HepG2 (cell line): ENCODE data around the gene DNM1L. TPM values are rescaled to one million over a fixed set of nuclear protein-coding genes. Genes with fewer than 3 reads are reported as not detected.
A peak's percentile ranks its signal among the peaks of the same experiment; 100 is the strongest.

Experiments used
- ARHGAP35 ChIP-seq: sonication (generic); formaldehyde crosslinking; IDR thresholded peaks from 2 replicates; pipeline ENCODE4 v1.9.0; 2022; ENCODE audit warnings: mild to moderate bottlenecking, inconsistent platforms, moderate library complexity, missing genetic modification reagents, borderline replicate concordance
- ATF7-NPFF ChIP-seq: sonication (generic); formaldehyde crosslinking; IDR thresholded peaks from 2 replicates; pipeline ENCODE4 v1.8.1; 2023; ENCODE audit warnings: mild to moderate bottlenecking, low read depth, missing genetic modification reagents, moderate library complexity
- BRD4 ChIP-seq: sonication (generic); formaldehyde crosslinking; IDR thresholded peaks from 2 replicates; pipeline ENCODE4 v1.4.0; 2020; ENCODE audit warnings: missing genetic modification reagents
- FOXK1 ChIP-seq: sonication (generic); formaldehyde crosslinking; IDR thresholded peaks from 2 replicates; pipeline ENCODE4 v1.4.0; 2020; ENCODE audit warnings: low read depth, missing genetic modification reagents, borderline replicate concordance
- HNF1A ChIP-seq, 2 experiments: sonication (generic) in 1 of 2; formaldehyde crosslinking in 1 of 2; IDR thresholded peaks; 2 replicates each; pipeline versions ENCODE4 v1.4.0 to v1.6.1; 2016 to 2020; ENCODE audit warnings: borderline replicate concordance in 1 of 2, low read depth in 1 of 2, mild to moderate bottlenecking in 1 of 2, missing genetic modification reagents in 1 of 2
- HNF1B ChIP-seq: sonication (generic); formaldehyde crosslinking; IDR thresholded peaks from 2 replicates; pipeline ENCODE4 v1.5.1; 2020; ENCODE audit warnings: mild to moderate bottlenecking, moderate library complexity, missing genetic modification reagents
- HNRNPUL1 ChIP-seq: fragments of 200-400 bp; formaldehyde crosslinking; IDR thresholded peaks from 2 replicates; pipeline ENCODE4 v1.6.1; 2017; ENCODE audit warnings: low read depth, mild to moderate bottlenecking, low read length, moderate library complexity
- MXD4 ChIP-seq: IDR thresholded peaks from 2 replicates; pipeline ENCODE4 v1.6.1; 2016; ENCODE audit warnings: mild to moderate bottlenecking, missing biosample characterization, missing genetic modification reagents
- NFKB2 ChIP-seq: sonication (generic); formaldehyde crosslinking; IDR thresholded peaks from 2 replicates; pipeline ENCODE4 v1.4.0; 2020; ENCODE audit warnings: missing genetic modification reagents, borderline replicate concordance
- RBFOX2 ChIP-seq: fragments of 200-400 bp; formaldehyde crosslinking; IDR thresholded peaks from 2 replicates; pipeline ENCODE4 v1.6.1; 2017; ENCODE audit warnings: low read depth, mild to moderate bottlenecking, low read length
- RNF219 ChIP-seq: sonication (generic); formaldehyde crosslinking; IDR thresholded peaks from 2 replicates; pipeline ENCODE4 v1.5.0; 2020; ENCODE audit warnings: mild to moderate bottlenecking, missing genetic modification reagents
- SMAD1 ChIP-seq: sonication (generic); formaldehyde crosslinking; IDR thresholded peaks from 2 replicates; pipeline ENCODE4 v1.4.0; 2020; ENCODE audit warnings: missing genetic modification reagents, low read depth, mild to moderate bottlenecking, borderline replicate concordance
- SOX13 ChIP-seq, 3 experiments: fragments of 450-650 bp in 1 of 3; sonication (generic) in 1 of 3; formaldehyde crosslinking in 1 of 3; IDR thresholded peaks in 2 of 3; conservative IDR thresholded peaks in 1 of 3; 2 replicates each; pipeline versions ENCODE4 v1.5.0 to v1.6.1; 2016 to 2020; ENCODE audit warnings: antibody characterized with exemption in 1 of 3, mild to moderate bottlenecking in 1 of 3, missing compliant biosample characterization in 1 of 3, missing genetic modification reagents in 1 of 3, moderate library complexity in 1 of 3
- TEAD3 ChIP-seq: optimal IDR thresholded peaks from 2 replicates; pipeline ENCODE3; 2016; ENCODE audit warnings: borderline replicate concordance
- YEATS4 ChIP-seq: sonication (generic); formaldehyde crosslinking; IDR thresholded peaks from 2 replicates; pipeline ENCODE4 v1.4.0; 2020; ENCODE audit warnings: missing genetic modification reagents, borderline replicate concordance
- ZNF121 ChIP-seq: sonication (generic); formaldehyde crosslinking; IDR thresholded peaks from 2 replicates; pipeline ENCODE4 v1.5.0; 2020; ENCODE audit warnings: mild to moderate bottlenecking, missing genetic modification reagents
- ZNF350 ChIP-seq: sonication (generic); formaldehyde crosslinking; IDR thresholded peaks from 2 replicates; pipeline ENCODE4 v1.4.0; 2020; ENCODE audit warnings: mild to moderate bottlenecking, low read depth, missing genetic modification reagents, borderline replicate concordance
- ZNF501 ChIP-seq: sonication (generic); formaldehyde crosslinking; IDR thresholded peaks from 2 replicates; pipeline ENCODE4 v1.5.1; 2020; ENCODE audit warnings: mild to moderate bottlenecking, moderate library complexity, missing genetic modification reagents
- ZNF550 ChIP-seq: sonication (generic); formaldehyde crosslinking; IDR thresholded peaks from 2 replicates; pipeline ENCODE4 v1.4.0; 2020; ENCODE audit warnings: mild to moderate bottlenecking, missing genetic modification reagents, borderline replicate concordance
- ZZZ3 ChIP-seq: sonication (generic); formaldehyde crosslinking; IDR thresholded peaks from 2 replicates; pipeline ENCODE4 v1.4.0; 2020; ENCODE audit warnings: missing genetic modification reagents, mild to moderate bottlenecking, borderline replicate concordance
- polyA plus RNA-seq, 8 experiments: library from polyadenylated mRNA; depleted of rRNA in 3 of 8; stranded (reverse) in 7 of 8; unstranded in 1 of 8; fragments of >200 nt; fragmentation: Illumina TruSeq in 4 of 8; extraction: Trizol in 4 of 8; gene quantifications; 2 replicates each; pipeline versions ENCODE4 v1.2.1 to v1.2.3, GENCODE V29; 2011 to 2016; ENCODE audit warnings: low read depth in 4 of 8, missing spikeins in 1 of 8, mixed read lengths in 1 of 8; ENCODE audit not compliant: insufficient read depth in 1 of 8
- total RNA-seq, 5 experiments: library from RNA; depleted of rRNA; stranded (reverse); fragments of >200 nt; fragmentation: Illumina TruSeq; extraction: Trizol; gene quantifications; 2 replicates each; pipeline ENCODE4 v1.2.3, GENCODE V29; 2016; ENCODE audit warnings: low read depth in 1 of 5

DNM1L gene
- total and polyA plus RNA-seq, 2 of the 13 experiments (the other 11 are each of a cell fraction or from before 2014, with no cell fraction given), result 35.9 to 65.8 TPM

DNA sequence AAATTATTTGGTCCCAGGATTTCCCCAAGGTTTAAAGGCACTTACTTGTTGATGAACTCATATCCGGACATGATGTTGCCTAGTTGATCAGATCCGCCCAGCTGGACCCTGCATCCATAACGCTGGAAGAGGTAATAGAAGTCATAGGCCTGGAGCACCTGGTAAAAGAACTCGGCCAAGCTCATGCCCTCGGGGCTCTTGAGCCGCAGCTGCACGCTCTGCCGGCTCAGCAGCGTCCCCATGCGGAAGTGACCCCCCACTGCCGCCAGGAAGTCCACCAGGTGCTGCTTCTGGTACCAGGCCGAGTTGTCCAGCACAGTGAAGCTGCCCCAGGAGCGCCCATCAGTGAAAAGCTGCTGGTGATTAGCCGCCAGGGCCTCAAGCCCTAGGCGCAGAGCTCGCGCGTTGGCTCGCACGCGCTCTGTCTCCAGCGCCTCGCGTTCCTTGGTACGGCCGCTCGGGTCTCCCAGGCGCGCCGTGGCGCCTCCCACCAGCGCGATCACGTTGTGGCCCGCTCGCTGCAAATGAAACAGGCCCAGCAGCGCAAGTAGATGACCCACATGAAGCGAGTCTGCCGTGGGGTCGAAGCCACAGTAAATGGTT, 76.1 kb downstream of the DNM1L start (continued):
- no peak for TF ChIP-seq SMAD1 (CRISPR knock-in tag)
- TF ChIP-seq RBFOX2, result peak; percentile 90
- TF ChIP-seq ZNF350 (CRISPR knock-in tag), result peak; percentile 62; the same call in 1 of the 2 replicates
- peak; percentile 85 for TF ChIP-seq ZNF501 (CRISPR knock-in tag)
- peak; percentile 32; the same call in 1 of the 2 replicates for TF ChIP-seq FOXK1
- no peak for TF ChIP-seq ZZZ3
- TF ChIP-seq RNF219 (CRISPR knock-in tag), result no peak
- TF ChIP-seq ATF7-NPFF (CRISPR knock-in tag), result no peak
- TF ChIP-seq ZNF121 (CRISPR knock-in tag), result peak; percentile 36; the same call in 1 of the 2 replicates
- peak; percentile 90; the same call in 1 of the 2 replicates for TF ChIP-seq ZNF550 (CRISPR knock-in tag)
- TF ChIP-seq ARHGAP35, result peak; percentile 43; the same call in 1 of the 2 replicates
- TF ChIP-seq HNRNPUL1, result 0 out of 2 replicates have a peak, but pooled peaks have one; percentile 22
- no peak for TF ChIP-seq HNF1A (IDR thresholded peaks at IDR 0.05; ENCODE audit: low read depth)
- TF ChIP-seq HNF1A (CRISPR knock-in tag; IDR thresholded peaks at IDR 0.05; ENCODE audit: borderline replicate concordance), result 0 out of 2 replicates have a peak, but pooled peaks have one; percentile 47
- no peak for TF ChIP-seq YEATS4 (CRISPR knock-in tag)
- no peak for TF ChIP-seq SOX13 (IDR thresholded peaks at IDR 0.05)
- peak in 1 of 2 experiments; percentile 28; a peak in 1 of 4 replicates for TF ChIP-seq SOX13 (CRISPR knock-in tag; conservative IDR thresholded peaks at IDR 0.05 in 1 of 2, IDR thresholded peaks at IDR 0.05 in 1 of 2)
- peak; percentile 44; the same call in 1 of the 2 replicates for TF ChIP-seq MXD4
- TF ChIP-seq NFKB2 (CRISPR knock-in tag), result peak; percentile 32; the same call in 1 of the 2 replicates
- TF ChIP-seq HNF1B (CRISPR knock-in tag), result peak; percentile 76; the same call in 1 of the 2 replicates
- peak; percentile 52 for TF ChIP-seq TEAD3
- no peak for TF ChIP-seq BRD4 (CRISPR knock-in tag)
